Endometrial microvascular endothelial cells (primary cell): ENCODE results near the gene SVOPL. TPM values are rescaled to one million over a fixed set of nuclear protein-coding genes. Genes with fewer than 3 reads are reported as not detected.

Experiments
- in situ Hi-C: cut with HindIII; loops from 2 replicates; pipeline ENCODE4 v1.10.0; 2017; ENCODE audit warnings: low sequenced_read_pairs, low pct_unique_long_range_greater_than_20kb; ENCODE audit errors: inconsistent ontology term
- total RNA-seq: library from RNA; depleted of rRNA; stranded (reverse); fragments of >200 nt; gene quantifications from one replicate; pipeline ENCODE4 v1.2.3, GENCODE V29; 2015; ENCODE audit errors: inconsistent ontology term

SVOPL gene
- total RNA-seq, 1 donor from 2014 or later: not detected

DNA sequence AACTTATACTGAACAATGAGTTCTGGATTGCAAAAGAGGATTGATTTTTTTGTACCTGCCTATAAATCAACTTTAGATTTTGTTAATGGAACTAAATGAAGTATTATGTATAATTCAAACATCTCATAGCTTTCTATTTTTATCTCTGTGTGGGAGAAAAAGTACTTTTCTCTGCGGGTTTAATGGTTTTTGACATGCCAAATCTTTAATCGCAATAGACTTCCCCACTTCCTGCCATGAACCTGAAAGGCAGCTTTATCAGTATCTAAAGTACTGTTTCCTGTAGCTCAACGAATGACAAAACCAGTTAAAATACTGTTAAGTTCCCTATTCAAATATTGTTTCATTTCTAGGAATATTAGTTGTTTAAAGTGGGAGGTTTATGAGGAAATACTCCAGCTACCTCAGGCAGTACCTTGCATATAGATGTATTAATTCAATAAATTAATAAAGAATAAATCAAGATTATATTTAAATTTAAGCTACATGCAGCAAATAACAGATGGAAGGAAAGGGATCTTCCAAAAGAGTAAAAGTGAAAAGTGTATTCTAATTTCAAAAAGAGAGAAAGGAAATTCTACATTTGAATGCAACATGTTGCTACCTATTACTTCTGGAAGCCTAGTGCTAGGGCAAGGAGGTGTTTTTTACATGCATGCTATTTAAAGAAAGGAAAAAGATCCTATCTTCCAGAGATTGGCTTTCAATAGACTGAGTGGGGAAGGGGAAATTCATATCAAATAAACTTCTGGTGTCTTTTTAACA is 75.9 kb downstream of the SVOPL start:
- in situ Hi-C loops: no loop called here

DNA sequence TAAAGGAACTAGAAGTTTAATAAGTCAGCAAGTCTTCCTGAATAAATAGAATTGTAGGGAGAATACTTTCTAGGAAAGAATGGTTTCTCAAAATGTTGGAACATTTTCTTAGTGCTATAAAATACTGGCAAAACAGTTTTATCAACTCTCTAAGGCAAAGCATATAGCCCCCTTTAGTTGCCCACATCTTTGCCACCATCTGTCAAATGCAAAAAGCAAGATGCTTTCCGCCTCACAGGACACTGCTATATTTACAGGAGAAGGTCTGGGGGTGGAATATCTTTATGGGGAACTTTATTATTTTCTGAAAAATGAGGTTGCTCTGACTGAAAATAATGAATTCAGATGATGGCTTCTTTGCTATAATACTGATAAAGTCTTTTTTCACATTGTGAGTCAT is 78.3 kb downstream of the SVOPL start:
- in situ Hi-C loops: no loop called here

GRCh38 chr7:138618933-138619332 is 82.2 kb downstream of the SVOPL start:
- in situ Hi-C loops: no loop called here

- in situ Hi-C loops: no loop called here
Observed at GRCh38 chr7:138618506-138618905, 82.7 kb downstream of the SVOPL start.

- in situ Hi-C loops: no loop called here
Observed at GRCh38 chr7:138616085-138616484, 85.1 kb downstream of the SVOPL start.

DNA sequence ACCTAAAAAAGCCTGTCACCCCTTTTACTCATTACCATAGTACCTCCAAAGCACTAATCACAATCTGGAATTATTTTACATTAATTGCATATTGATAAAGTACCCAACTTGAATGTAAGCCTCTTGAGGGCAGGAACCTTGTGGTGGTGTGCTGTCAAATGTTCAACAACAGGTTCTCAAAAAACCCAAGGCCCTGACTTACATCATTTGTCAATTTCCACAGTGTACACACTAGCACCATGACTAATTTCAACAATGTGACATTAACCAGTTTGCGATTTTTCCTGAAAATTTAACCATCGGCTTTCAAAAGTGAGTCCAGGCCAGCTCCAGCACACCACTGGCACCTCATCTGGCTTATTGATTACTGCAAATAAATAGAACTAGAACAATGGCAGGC is 87.5 kb downstream of the SVOPL start:
- in situ Hi-C loops: no loop called here

GRCh38 chr7:138610671-138611170 is 90.4 kb downstream of the SVOPL start:
- in situ Hi-C loops: no loop called here

GRCh38 chr7:138608275-138608674 is 92.9 kb downstream of the SVOPL start:
- in situ Hi-C loops: no loop called here

GRCh38 chr7:138607216-138608126 is 93.7 kb downstream of the SVOPL start:
- in situ Hi-C loops: no loop called here

DNA sequence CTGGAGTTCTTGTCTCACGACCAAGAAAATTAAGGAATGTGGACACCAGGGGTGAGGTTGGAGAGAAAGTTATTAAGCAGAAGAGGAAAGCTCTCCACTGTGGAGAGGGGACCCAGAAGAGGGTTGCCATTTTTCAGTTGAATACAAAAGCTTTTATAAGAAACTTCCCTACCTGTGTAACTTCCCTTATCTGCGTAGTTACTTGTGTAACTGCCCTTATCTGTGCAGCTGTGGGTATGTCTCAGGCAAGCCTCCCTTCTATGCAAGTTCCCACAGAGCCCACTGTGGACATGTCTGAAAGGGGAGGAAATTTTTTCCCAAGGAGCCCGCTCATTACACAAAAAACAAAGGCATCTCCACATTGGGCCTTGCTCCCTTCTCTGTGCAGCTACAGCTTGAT is 94.9 kb downstream of the SVOPL start:
- in situ Hi-C loops: no loop called here

- in situ Hi-C loops: no loop called here
Observed at GRCh38 chr7:138603549-138604318, 97.4 kb downstream of the SVOPL start.

GRCh38 chr7:138602451-138602850 is 98.7 kb downstream of the SVOPL start:
- in situ Hi-C loops: no loop called here

DNA sequence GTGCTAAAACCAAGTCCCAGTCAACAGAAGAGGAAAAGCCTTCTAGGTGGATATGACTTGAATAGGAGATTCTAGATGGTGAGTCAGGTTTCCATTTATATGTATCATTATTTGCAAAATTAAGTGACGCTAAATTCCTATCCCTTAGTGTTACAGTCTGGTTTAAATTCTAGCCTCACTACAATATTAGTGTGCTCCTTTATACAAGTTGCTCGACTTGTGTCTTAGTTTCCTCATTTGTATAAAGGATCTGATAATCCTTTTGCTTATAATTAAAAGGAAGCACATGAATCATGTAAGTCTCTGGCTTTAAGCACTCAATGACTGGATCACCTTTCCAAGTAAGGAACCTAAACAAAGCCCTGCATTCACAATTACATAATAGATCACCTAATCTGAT is 105.7 kb downstream of the SVOPL start:
- in situ Hi-C loops: no loop called here

- in situ Hi-C loops: no loop called here
Observed at GRCh38 chr7:138590154-138590553, 111.0 kb downstream of the SVOPL start.

- in situ Hi-C loops: no loop called here
Observed at GRCh38 chr7:138588986-138589385, 112.2 kb downstream of the SVOPL start.

GRCh38 chr7:138587485-138587884 is 113.7 kb downstream of the SVOPL start:
- in situ Hi-C loops: no loop called here

GRCh38 chr7:138585283-138585993 is 115.7 kb downstream of the SVOPL start:
- in situ Hi-C loops: no loop called here

DNA sequence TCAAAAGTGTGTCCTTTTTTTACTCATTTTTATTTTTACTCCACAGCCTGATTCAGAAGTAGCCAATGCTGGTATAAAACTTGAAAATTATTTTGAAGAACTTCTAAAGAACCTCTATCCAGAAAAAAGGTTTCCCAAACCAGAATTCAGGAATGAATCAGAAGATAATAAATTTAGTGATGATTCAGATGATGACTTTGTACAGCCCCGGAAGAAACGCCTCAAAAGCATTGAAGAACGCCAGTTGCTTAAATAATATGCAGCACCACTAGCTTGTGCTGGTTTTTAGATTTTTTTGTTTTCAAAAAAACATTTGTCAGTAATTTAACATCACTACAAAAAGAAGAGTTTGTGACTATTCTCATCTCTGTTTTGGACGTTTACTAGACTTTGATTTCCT is 116.5 kb downstream of the SVOPL start:
- in situ Hi-C loops: no loop called here

- in situ Hi-C loops: no loop called here
Observed at GRCh38 chr7:138584283-138584682, 116.9 kb downstream of the SVOPL start.
